Measurements from ENCODE around the gene CARMIL1.

GRCh38 chr6:25454136-25454535 is 175.0 kb downstream of the CARMIL1 start:
- TF ChIP-seq, protein P1, sequence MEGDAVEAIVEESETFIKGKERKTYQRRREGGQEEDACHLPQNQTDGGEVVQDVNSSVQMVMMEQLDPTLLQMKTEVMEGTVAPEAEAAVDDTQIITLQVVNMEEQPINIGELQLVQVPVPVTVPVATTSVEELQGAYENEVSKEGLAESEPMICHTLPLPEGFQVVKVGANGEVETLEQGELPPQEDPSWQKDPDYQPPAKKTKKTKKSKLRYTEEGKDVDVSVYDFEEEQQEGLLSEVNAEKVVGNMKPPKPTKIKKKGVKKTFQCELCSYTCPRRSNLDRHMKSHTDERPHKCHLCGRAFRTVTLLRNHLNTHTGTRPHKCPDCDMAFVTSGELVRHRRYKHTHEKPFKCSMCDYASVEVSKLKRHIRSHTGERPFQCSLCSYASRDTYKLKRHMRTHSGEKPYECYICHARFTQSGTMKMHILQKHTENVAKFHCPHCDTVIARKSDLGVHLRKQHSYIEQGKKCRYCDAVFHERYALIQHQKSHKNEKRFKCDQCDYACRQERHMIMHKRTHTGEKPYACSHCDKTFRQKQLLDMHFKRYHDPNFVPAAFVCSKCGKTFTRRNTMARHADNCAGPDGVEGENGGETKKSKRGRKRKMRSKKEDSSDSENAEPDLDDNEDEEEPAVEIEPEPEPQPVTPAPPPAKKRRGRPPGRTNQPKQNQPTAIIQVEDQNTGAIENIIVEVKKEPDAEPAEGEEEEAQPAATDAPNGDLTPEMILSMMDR (IDR thresholded peaks at IDR 0.05): no peak
- no peak for TF ChIP-seq POLR2A (IDR thresholded peaks at IDR 0.05)
